Duodenal mucosa (tissue), 2 donors: ENCODE results near the gene RPS8.
"Not testable (repeated sequence)": the region's sequence is repeated elsewhere in the genome, so short reads cannot be mapped to it uniquely, and the experiment has no call there.

Experiments
- H3K27ac ChIP-seq: one replicate; pipeline ENCODE4 v1.7.0; 2013; ENCODE audit warnings: low read depth, low read length
- H3K27me3 ChIP-seq, 2 donors: one replicate each; pipeline ENCODE4 v1.7.0; 2013; ENCODE audit warnings: low read length in 2 of 2, control low read depth in 1 of 2; ENCODE audit not compliant: insufficient read depth in 2 of 2, control insufficient read depth in 1 of 2
- H3K36me3 ChIP-seq, 2 donors: one replicate each; pipeline ENCODE4 v1.7.0; 2013; ENCODE audit warnings: low read length in 2 of 2, control low read depth in 1 of 2; ENCODE audit not compliant: insufficient read depth in 2 of 2, control insufficient read depth in 1 of 2
- H3K4me1 ChIP-seq, 2 donors: one replicate each; pipeline ENCODE4 v1.7.0; 2013; ENCODE audit warnings: low read length in 2 of 2, control low read depth in 1 of 2; ENCODE audit not compliant: insufficient read depth in 2 of 2, control insufficient read depth in 1 of 2
- H3K4me3 ChIP-seq, 2 donors: one replicate each; pipeline ENCODE4 v1.7.0; 2013; ENCODE audit warnings: low read length in 2 of 2, low read depth in 1 of 2
- H3K9ac ChIP-seq, 2 donors: one replicate each; pipeline ENCODE4 v1.7.0; 2013; ENCODE audit warnings: low read length in 2 of 2, low read depth in 1 of 2
- H3K9me3 ChIP-seq, 2 donors: one replicate each; pipeline ENCODE4 v1.7.0; 2013; ENCODE audit warnings: low read length in 2 of 2, control low read depth in 1 of 2; ENCODE audit not compliant: control insufficient read depth in 1 of 2

The RPS8 gene

DNA sequence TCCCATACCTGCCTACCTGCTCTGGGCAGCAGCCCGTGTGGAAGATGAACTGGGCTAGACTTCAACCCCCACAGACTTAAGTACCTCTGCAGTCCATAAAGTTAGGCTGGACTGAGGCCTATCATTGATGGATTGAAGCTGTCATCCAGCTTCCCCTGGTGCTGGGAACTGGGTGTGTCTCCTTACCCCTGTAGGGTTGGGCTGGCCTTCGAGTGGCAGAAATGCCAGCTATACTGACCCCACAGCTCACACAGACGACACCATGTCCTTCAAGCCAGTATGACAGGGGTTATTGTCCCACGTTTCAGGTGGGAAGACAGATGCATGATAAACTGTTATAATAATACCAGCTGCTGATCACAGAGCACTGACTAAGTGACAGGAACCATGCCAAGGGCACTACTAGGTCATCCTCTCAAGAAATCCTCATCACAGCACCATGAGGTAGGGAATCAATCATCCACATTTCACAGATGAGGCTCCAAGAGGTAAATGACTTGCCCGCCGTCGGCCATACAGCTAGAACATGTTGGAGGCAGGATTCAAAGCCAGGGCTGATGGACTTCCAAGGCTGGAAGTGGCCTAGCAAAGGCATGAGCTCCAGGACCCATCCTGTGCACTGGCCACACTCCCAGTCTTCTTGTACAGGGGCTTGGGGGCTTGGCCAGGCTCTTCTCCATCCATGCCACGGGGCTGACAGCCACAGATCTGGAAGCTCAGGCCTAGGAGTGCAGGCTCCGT, 12.9 kb downstream of the RPS8 start, which contains the start of gene BEST4:
TSS of gene BEST4 (minus strand) at position 51 of the 741 bp plus-strand sequence. CDS start 465 bp downstream, outside the sequence.
- Histone ChIP-seq H3K4me3 (no peak within 1 kb of the TSS), H3K36me3 (no peaks in the 10 kb centered on the region), H3K27me3 (no peaks in the 10 kb centered on the region), H3K9me3 (no peaks in the 10 kb centered on the region), H3K27ac (no peak within 1 kb of the TSS), H3K4me1 (peaks cover 16 to 27% of the 10 kb centered on the region in 2 donors), H3K9ac (no peak within 1 kb of the TSS)

DNA sequence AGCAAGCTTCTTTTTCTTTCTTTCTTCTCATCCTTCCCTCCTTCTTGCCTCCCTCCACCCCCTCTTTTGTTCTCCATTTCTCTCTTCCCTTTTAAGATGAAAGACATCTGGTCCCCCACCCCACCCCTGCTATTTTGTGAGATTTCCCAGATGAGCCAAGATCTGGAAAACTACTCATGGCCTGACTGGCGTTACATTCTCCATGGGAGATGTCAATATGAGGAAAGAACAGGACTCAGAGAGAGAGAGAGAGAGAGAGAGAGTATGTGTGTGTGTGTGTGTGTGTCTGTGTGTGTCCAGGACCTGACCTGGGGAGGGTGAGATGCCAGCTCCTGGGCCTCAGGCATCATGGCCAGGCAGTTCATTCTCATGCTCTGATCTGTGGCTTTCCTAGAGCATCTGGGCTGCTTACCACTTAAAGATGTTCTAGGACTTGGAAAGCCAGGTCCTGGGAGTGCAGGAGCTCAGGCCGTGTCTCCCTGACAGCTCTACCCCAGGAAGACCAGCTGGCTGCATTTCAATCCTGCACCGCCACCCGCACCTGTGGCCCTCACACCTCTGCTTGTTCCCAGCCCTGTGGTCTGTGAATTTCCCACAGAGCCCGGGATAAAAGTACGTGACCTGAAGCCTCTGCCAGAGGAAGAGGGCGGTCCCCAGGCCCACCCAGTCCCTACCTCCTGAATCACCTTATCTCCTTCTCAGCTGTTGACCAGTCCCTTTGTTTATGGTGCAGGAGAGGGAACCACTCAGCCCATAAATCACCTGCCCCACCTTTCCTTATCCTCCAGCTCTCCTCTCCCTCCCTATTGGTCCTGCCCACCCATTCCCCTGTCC, 15.8 kb downstream of the RPS8 start:
- no peak overlapping the region for H3K4me3 ChIP-seq
- no peaks in the 10 kb centered on the region for H3K27me3 ChIP-seq
- H3K9ac ChIP-seq: no peak overlapping the region
- H3K36me3 ChIP-seq: no peaks in the 10 kb centered on the region
- no peaks in the 10 kb centered on the region for H3K9me3 ChIP-seq
- no peak overlapping the region for H3K27ac ChIP-seq
- H3K4me1 ChIP-seq: peaks cover 4 to 10% of the 10 kb centered on the region in 2 donors

DNA sequence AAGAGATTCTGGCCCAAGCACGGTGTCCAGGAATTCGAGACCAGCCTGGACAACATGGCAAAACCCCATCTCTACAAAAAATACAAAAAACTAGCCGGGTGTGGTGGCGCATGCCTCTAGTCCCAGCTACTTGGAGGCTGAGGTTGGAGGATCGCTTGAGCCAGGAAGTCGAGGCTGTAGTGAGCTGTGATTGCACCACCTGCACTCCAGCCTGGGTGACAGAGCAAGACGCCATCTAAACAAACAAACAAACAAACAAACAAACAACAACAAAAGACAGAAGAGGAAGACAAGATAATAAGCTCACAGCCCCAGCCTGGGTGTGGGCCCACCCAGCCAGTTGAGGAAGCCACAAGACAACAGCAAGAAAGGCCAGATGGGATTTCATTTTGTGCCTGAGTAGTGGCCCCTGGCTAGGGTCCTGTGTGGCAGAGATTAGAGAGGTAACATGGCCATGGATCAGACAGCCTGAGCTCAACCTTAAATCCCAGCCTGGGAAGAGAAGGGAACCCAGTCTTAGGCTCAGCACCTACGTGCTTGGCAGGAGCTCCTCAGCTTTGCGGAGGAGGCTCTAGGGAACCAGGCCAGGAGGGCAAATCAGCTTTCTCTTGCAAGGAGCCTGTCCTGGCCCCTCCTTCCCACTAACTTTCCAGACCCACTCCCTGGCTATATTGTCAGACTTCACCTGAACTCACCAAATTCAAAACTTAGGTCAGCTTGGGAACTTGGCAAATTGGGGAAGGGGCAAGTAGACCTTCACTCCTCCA, 17.6 kb downstream of the RPS8 start:
- Histone ChIP-seq H3K4me3 (no peak overlapping the region), H3K4me1 (peaks cover 0 to 4% of the 10 kb centered on the region in 2 donors), H3K9me3 (no peaks in the 10 kb centered on the region), H3K9ac (no peak overlapping the region), H3K27me3 (no peaks in the 10 kb centered on the region), H3K27ac (no peak overlapping the region), H3K36me3 (no peaks in the 10 kb centered on the region)

DNA sequence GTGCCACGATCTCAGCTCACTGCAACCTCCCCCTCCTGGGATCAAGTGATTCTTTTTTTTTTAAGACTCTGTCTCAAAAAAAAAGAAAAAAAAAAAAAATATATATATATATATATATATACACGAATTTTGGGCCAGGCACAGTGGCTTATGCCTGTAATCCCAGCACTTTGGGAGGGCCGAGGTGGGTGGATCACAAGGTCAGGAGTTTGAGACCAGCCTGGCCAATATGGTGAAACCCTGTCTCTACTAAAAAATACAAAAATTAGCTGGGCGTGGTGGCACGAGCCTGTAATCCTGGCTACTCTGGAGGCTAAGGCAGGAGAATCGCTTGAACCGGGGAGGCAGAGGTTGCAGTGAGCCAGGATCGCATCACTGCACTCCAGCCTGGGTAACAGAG, 22.5 kb downstream of the RPS8 start:
- peaks cover 15 to 23% of the 10 kb centered on the region in 2 donors for H3K4me1 ChIP-seq
- H3K27me3 ChIP-seq, H3K27ac ChIP-seq, H3K9ac ChIP-seq, H3K4me3 ChIP-seq, H3K36me3 ChIP-seq, H3K9me3 ChIP-seq: not testable (repeated sequence)

DNA sequence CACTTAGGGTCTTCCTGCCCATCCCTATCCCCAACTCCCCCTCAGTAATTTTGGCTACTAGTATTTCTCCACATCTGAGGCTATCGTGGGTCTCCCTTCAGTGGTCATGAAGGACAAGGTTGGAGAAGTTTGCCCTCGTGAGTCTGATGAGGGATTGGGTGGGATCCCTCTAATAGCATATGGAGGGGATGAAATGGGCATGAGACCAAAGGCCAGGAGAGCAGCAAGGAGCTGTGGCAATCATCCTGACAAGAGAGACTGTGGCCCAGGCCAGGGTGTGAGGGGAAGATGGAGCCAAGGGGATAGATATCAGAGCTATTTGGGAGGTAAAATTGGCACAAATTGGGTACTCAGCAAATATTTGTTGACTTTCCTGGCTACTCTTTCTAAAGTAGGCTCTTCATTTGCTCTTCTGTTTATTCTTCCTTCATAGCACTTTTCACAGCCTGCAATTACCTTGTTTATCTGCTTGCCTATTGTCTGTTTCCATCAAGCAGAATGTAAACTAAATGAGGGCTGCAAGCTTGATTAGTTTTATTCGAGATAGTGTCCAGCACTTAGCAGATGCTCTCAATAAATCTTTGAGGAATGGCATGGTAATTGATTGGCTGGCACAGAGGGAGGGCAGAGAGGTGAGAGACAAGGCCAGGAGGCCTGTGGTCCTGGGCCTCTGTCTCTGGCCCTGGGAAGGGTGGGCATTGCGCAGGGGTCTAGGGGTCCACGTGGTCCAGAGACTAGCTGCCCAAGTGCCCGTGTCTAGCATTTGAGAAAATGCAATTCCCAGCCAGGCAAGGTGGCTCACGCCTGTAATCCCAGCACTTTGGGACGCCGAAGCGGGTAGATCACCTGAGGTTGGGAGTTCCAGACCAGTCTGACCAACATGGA, 23.4 kb downstream of the RPS8 start:
- peaks cover 18 to 23% of the 10 kb centered on the region in 2 donors for H3K4me1 ChIP-seq
- no peak overlapping the region for H3K4me3 ChIP-seq
- H3K9me3 ChIP-seq: no peaks in the 10 kb centered on the region
- no peak overlapping the region for H3K9ac ChIP-seq
- H3K27ac ChIP-seq: no peak overlapping the region
- H3K27me3 ChIP-seq: no peaks in the 10 kb centered on the region
- H3K36me3 ChIP-seq: peaks cover 13% of the 10 kb centered on the region in 2 donors

DNA sequence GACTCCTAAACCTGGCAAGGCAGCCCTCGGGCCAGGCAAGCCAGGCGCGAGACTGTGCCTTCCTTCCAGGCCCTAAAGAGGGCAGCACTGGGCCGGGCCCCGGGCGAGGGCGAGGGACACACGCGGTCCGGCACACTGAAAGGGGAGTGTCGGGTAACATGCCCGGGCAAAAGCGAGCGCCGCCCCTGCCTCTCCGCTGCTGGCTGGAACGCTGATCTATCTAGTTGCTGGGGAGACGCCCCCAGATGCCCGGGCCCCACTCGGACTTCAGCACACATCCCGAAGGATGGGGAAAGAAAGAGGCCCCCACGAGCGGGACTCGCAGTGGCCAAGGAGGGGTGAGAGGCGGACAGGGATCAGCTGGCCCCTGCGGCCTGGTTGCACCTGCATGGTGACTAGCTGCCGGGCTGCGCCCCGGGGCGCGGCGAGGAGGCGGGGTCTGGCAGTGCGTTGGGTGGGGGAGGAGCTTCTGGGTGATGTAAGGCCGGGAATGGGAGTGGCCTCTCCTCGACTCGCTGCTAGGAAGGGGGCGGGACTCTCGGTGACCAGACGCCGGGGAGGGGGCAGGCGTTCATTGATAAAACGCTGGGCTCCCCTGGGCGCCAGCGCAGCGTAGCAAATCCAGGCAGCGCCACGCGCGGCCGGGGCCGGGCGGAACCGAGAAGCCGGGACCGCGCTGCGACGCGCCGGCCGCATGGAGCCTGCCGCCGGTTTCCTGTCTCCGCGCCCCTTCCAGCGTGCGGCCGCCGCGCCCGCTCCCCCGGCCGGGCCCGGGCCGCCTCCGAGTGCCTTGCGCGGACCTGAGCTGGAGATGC, 24.6 kb downstream of the RPS8 start, which contains the start of gene PLK3:
TSS of gene PLK3 (plus strand) at position 608 of the 815 bp plus-strand sequence. CDS start at position 695, 87 bp downstream.
- peak within 1 kb of the TSS; percentile 96 for H3K27ac ChIP-seq
- H3K9me3 ChIP-seq: no peaks in the 10 kb centered on the region
- H3K36me3 ChIP-seq: peaks cover 13 to 25% of the 10 kb centered on the region in 2 donors
- H3K9ac ChIP-seq: peak within 1 kb of the TSS; percentile 81 to 87
- no peaks in the 10 kb centered on the region for H3K27me3 ChIP-seq
- peaks cover 18 to 23% of the 10 kb centered on the region in 2 donors for H3K4me1 ChIP-seq
- peak within 1 kb of the TSS; percentile 71 to 73 for H3K4me3 ChIP-seq

DNA sequence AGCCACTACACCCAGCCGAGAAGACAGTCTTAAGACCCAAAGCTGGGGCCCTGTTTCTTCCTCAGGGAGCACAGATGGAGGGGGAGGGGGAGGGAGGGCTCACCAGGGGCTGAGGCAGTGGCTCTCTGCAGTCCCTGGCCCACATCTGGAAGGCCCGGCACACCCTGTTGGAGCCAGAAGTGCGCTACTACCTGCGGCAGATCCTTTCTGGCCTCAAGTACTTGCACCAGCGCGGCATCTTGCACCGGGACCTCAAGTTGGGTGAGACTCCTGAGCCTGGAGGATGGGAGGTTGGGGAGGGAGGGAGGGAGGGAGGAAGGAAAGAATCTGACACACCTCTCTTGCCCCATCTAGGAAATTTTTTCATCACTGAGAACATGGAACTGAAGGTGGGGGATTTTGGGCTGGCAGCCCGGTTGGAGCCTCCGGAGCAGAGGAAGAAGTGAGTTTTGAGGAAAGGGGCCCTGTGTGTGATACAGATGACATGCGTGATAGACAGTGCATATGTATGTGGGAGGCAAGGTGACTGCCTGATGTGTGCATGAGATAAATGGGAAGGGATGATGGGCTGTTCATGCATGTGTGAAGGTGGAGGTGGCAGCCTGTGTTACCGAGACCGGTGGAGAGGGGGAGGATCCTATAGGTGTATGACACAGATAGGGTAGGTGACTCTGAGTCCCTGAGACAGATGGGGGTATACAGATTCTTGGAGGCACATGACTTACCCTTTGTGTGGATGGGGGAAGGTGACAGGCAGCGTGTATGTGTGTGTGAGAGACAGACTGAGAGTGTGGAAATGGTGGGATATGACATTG, 26.4 kb downstream of the RPS8 start:
- Histone ChIP-seq H3K9me3 (no peaks in the 10 kb centered on the region), H3K4me1 (peaks cover 25 to 27% of the 10 kb centered on the region in 2 donors), H3K4me3 (peak overlapping the region; percentile 49 to 73), H3K9ac (peak overlapping the region; percentile 56 to 58), H3K27me3 (no peaks in the 10 kb centered on the region), H3K36me3 (peaks cover 18 to 35% of the 10 kb centered on the region in 2 donors), H3K27ac (peak overlapping the region; percentile 31)

DNA sequence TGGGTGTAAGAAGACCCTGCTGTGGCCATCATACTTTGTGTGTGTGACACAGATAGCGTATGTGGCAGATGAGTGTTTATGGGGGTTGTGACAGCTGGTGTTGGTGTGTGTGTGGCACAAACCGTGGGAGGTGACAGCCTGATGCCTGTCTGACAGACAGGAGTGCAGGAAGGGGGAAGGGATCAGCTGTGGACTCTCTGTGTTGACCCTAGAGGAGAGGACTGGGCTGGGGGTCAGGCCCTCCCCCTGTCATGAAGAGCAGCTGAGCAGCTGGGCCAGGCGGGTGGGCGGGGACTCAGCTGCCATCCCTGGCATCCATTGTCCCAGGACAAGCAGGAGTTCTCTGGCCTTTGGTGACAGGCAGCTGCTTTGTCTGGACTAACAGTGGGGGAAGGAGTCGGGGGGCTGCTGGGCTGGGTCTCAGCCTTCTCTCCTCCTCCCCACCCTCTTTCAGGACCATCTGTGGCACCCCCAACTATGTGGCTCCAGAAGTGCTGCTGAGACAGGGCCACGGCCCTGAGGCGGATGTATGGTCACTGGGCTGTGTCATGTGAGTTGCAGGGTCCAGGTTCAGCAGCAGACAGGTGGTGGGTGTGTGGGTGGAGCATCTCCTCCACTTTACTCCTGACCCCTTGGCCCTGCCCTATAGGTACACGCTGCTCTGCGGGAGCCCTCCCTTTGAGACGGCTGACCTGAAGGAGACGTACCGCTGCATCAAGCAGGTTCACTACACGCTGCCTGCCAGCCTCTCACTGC, 27.1 kb downstream of the RPS8 start:
- peaks cover 18 to 35% of the 10 kb centered on the region in 2 donors for H3K36me3 ChIP-seq
- H3K9me3 ChIP-seq: no peaks in the 10 kb centered on the region
- peak overlapping the region; percentile 31 for H3K27ac ChIP-seq
- peak overlapping the region; percentile 56 to 58 for H3K9ac ChIP-seq
- H3K27me3 ChIP-seq: no peaks in the 10 kb centered on the region
- H3K4me3 ChIP-seq: peak overlapping the region; percentile 49 to 73
- H3K4me1 ChIP-seq: peaks cover 32 to 34% of the 10 kb centered on the region in 2 donors
